Measurements from ENCODE around the gene GOLGA8M.
"Not testable (repeated sequence)": the region's sequence is repeated elsewhere in the genome, so short reads cannot be mapped to it uniquely, and the experiment has no call there.

Gene GOLGA8M

DNA sequence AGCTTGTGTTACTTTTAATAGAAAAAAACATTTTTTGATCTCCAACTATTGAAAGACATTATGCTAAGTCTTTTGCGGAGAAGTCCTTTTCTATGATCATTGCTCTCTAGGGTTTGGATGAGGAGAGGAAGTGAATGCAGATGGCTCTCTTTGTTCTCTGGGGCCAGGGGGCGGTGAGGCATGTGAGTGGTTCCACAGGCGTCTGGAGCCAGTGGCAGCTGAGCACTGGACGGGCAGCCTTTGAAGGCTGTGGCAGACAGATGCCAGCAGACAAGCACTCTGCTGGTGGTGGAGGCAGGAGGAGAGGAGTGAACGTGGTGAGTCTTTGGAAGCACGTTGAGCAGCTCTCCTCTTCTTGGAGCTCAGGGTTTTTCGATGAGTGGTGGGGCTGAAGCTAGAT, 51.5 kb downstream of the GOLGA8M start:
- DNase-seq, result not testable (repeated sequence)

DNA sequence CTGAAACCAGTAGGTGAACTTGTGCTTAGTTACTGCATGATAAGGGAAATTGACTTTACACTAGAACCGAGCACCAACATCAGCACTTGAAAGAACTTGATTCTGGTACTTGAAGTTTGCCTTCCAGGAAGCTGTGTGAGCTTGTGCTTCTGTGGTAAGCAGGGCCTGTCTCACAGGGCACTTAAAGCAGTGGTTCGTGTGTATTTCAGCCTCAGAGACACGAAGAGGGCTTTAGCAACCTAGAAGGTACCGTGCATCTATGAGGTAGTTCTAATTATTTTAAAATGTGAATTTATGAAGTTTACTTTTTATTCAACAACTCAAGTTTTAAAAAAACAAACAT, 56.2 kb downstream of the GOLGA8M start:
- DNase-seq, result not testable (repeated sequence)

DNA sequence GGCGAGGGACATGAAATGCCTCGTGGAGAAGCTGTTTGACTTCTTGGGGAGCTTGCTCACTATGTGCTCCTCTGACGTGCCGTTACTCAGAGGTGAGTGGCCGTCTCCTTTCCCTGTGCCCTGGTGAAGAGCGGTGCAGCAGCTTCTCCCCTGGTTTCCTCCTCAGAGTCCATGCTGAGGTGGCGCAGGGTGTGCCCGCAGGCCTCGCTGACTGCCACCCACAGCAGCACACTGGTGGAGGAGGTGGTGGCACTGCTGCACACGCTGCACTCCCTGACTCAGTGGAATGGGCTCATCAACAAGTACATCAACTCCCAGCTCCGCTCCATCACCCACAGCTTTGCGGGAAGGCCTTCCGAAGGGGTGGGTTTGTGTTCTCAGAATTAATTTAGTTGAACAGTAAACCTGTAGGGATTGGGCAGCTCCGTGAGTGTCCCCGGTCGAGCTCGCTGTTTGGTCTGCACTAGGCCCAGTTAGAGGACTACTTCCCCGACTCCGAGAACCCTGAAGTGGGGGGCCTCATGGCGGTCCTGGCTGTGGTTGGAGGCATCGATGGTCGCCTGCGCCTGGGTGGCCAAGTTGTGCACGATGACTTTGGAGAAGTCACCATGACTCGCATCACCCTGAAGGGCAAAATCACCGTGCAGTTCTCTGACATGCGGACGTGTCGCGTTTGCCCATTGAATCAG, 56.7 kb downstream of the GOLGA8M start:
- DNase-seq, result not testable (repeated sequence)

DNA sequence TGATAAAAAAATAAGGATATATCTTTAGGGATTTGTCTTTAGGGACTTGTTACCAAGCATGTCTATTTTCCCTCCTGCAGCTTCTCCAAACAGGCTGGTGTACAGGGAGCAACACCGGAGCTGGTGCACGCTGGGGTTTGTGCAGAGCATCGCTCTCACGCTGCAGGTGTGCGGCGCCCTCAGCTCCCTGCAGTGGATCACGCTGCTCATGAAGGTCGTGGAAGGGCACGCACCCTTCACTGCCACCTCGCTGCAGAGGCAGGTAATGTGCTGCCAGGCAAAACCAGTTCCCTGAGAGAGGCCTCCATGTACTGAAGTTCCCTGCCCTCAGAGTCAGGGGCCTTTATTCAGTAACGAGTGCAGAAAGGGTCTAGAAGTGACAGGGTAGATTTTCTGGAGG, 58.0 kb downstream of the GOLGA8M start:
- DNase-seq, result not testable (repeated sequence)

DNA sequence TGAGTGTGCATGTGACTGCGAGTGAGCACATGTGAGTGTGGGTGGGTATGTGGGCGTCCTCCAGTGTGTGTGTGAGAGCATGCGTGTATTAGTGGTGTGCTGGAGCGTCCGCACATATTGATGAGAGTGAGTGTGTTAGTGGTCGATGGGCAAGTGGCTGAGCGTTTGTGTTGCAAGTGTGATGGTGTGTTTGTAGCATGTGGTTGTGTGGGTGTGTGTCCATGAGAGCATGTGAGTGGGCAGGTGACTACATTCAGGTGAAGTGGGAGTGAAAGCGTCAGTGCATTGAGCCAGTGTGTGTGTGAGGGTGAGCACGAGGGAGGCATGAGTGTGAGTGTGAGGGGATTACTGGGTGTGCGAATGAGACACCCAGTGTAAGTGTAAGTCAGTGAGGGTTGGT, 59.7 kb downstream of the GOLGA8M start:
- DNase-seq, result not testable (repeated sequence)
